ENCODE measurements around the gene ABHD17A.
"Not testable (repeated sequence)": the region's sequence is repeated elsewhere in the genome, so short reads cannot be mapped to it uniquely, and the experiment has no call there.

- not testable (repeated sequence) for TF ChIP-seq YY1 (IDR thresholded peaks at IDR 0.05; ENCODE audit: insufficient read depth, insufficient read length); ZNF274 (IDR thresholded peaks at IDR 0.05; ENCODE audit: low read depth, low read length)
Measured at GRCh38 chr19:1879982-1880381, 5.3 kb downstream of the ABHD17A start.
